Astrocyte of the spinal cord (primary cell): ENCODE results near the gene FAAP100.
A peak's percentile ranks its signal among the peaks of the same experiment; 100 is the strongest.

ENCODE experiments used
- DNase-seq: peaks from one replicate; pipeline ENCODE4 v3.0.0; 2011; ENCODE audit warnings: low read depth, low spot score
- H3K4me3 ChIP-seq: 2 replicates; pipeline ENCODE4 v1.5.1; 2011; ENCODE audit warnings: low read depth, mild to moderate bottlenecking, low read length, moderate library complexity
- CTCF ChIP-seq: IDR thresholded peaks from 2 replicates; pipeline ENCODE4 v1.5.1; 2012; ENCODE audit warnings: low read depth, mild to moderate bottlenecking, low read length, inconsistent platforms
- in situ Hi-C: cut with HindIII; loops from 2 replicates; pipeline ENCODE4 v1.10.0; 2017; ENCODE audit warnings: low sequenced_read_pairs

The FAAP100 gene

GRCh38 chr17:81539571-81539900, 12.6 kb downstream of the FAAP100 start:
- no peak for DNase-seq
- in situ Hi-C loops, result no loop called here
- no peak for TF ChIP-seq CTCF
- H3K4me3 ChIP-seq, result no peak overlapping the region

- in situ Hi-C loops, result no loop called here
- H3K4me3 ChIP-seq, result no peak overlapping the region
Measured at GRCh38 chr17:81538651-81539570, 13.2 kb downstream of the FAAP100 start.

GRCh38 chr17:81537856-81538555, 14.1 kb downstream of the FAAP100 start:
- in situ Hi-C loops, result no loop called here
- no peak overlapping the region for H3K4me3 ChIP-seq
- no peak for TF ChIP-seq CTCF
- no peak for DNase-seq

More at GRCh38 chr17:81538651-81539570, 13.2 kb downstream of the FAAP100 start:
- no peak for DNase-seq
- TF ChIP-seq CTCF, result no peak

GRCh38 chr17:81537343-81537855, 14.8 kb downstream of the FAAP100 start:
- TF ChIP-seq CTCF, result peak; percentile 63
- DNase-seq, result no peak
- in situ Hi-C loops, result no loop called here
- no peak overlapping the region for H3K4me3 ChIP-seq

GRCh38 chr17:81536299-81537290, 15.6 kb downstream of the FAAP100 start:
- in situ Hi-C loops, result no loop called here
- no peak for DNase-seq
- no peak overlapping the region for H3K4me3 ChIP-seq

More at GRCh38 chr17:81536299-81537290, 15.6 kb downstream of the FAAP100 start:
- TF ChIP-seq CTCF, result no peak
